ENCODE results near the gene RBL2. TPM values are rescaled to one million over a fixed set of nuclear protein-coding genes. Genes with fewer than 3 reads are reported as not detected.

Gene RBL2
- total RNA-seq, 2 donors from 2014 or later = 75.8 to 127 TPM

DNA sequence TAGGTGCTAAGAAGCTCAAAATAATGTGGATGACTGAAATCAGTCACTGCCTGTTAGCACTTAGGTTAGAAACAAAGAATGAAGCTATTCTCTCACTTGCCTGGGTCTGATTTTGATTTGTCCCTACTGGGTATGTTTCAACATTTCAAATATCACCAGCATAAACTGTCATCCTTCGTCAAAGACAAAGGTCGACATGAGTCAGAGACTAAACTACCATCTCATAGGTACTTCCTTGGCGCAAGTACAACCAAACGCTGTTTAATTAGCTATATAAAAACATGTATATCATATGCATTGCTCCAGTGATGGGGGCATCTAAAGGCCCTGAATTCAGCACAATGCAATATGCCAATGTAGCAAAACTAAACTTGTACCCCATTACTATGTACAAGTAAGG lies 64.7 kb downstream of the RBL2 start:
- peaks cover 5 to 21% of the 10 kb centered on the region in 2 donors for H3K4me1 ChIP-seq (ENCODE audit: control insufficient read depth in 1 of 2, low read depth in 2 of 2)
- no peak overlapping the region for H3K4me3 ChIP-seq
- ATAC-seq (ENCODE audit: insufficient number of reproducible peaks, low FRiP score, low read depth) (no peak), DNase-seq (ENCODE audit: low spot score) (no peak)
- TF ChIP-seq, protein P1, sequence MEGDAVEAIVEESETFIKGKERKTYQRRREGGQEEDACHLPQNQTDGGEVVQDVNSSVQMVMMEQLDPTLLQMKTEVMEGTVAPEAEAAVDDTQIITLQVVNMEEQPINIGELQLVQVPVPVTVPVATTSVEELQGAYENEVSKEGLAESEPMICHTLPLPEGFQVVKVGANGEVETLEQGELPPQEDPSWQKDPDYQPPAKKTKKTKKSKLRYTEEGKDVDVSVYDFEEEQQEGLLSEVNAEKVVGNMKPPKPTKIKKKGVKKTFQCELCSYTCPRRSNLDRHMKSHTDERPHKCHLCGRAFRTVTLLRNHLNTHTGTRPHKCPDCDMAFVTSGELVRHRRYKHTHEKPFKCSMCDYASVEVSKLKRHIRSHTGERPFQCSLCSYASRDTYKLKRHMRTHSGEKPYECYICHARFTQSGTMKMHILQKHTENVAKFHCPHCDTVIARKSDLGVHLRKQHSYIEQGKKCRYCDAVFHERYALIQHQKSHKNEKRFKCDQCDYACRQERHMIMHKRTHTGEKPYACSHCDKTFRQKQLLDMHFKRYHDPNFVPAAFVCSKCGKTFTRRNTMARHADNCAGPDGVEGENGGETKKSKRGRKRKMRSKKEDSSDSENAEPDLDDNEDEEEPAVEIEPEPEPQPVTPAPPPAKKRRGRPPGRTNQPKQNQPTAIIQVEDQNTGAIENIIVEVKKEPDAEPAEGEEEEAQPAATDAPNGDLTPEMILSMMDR (IDR thresholded peaks at IDR 0.05) = no peak
- H3K27me3 ChIP-seq (replicated peaks; ENCODE audit: insufficient read depth) = no peaks in the 10 kb centered on the region
- peaks cover 39% of the 10 kb centered on the region for H3K36me3 ChIP-seq
- no peaks in the 10 kb centered on the region for H3K9me3 ChIP-seq
- no peak overlapping the region for H3K27ac ChIP-seq

DNA sequence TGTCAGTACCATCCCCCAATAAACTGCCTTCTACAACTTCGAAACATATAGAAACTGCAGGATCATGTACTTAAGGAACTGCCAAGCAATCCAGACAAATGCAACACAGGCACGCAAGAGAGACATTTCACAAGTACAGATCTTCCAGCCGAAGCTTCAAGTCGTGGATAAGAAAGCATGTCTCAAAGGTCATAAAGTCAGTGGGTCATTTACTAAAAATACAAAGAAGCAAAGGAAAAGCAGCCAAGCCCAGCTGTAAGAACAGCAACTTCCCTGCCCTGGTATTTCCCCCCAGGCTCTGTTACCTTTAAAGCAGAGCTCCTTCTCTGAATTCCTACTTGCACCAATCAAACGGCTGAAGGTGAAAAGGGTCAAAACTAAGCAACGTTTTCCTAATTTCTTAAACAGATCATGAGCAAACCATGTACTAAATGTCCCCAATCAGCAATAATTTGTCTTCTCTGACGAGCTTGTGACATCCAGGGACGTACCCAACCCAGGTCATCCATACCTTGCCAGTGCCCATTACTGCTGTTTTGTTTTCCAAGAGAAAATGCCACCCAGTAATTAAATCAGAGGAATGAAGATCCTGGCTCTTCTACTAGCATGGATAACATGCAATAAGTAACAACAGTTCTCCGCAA lies 67.1 kb downstream of the RBL2 start:
- H3K27ac ChIP-seq = no peak overlapping the region
- no peaks in the 10 kb centered on the region for H3K27me3 ChIP-seq (replicated peaks; ENCODE audit: insufficient read depth)
- H3K4me1 ChIP-seq (ENCODE audit: control insufficient read depth in 1 of 2, low read depth in 2 of 2) = peaks cover 12 to 36% of the 10 kb centered on the region in 2 donors
- ATAC-seq (ENCODE audit: insufficient number of reproducible peaks, low FRiP score, low read depth) (no peak), DNase-seq (ENCODE audit: low spot score) (no peak)
- peaks cover 19% of the 10 kb centered on the region for H3K36me3 ChIP-seq
- TF ChIP-seq, protein P1 (IDR thresholded peaks at IDR 0.05) = no peak
- H3K4me3 ChIP-seq = peak overlapping the region; percentile 90
- no peaks in the 10 kb centered on the region for H3K9me3 ChIP-seq

DNA sequence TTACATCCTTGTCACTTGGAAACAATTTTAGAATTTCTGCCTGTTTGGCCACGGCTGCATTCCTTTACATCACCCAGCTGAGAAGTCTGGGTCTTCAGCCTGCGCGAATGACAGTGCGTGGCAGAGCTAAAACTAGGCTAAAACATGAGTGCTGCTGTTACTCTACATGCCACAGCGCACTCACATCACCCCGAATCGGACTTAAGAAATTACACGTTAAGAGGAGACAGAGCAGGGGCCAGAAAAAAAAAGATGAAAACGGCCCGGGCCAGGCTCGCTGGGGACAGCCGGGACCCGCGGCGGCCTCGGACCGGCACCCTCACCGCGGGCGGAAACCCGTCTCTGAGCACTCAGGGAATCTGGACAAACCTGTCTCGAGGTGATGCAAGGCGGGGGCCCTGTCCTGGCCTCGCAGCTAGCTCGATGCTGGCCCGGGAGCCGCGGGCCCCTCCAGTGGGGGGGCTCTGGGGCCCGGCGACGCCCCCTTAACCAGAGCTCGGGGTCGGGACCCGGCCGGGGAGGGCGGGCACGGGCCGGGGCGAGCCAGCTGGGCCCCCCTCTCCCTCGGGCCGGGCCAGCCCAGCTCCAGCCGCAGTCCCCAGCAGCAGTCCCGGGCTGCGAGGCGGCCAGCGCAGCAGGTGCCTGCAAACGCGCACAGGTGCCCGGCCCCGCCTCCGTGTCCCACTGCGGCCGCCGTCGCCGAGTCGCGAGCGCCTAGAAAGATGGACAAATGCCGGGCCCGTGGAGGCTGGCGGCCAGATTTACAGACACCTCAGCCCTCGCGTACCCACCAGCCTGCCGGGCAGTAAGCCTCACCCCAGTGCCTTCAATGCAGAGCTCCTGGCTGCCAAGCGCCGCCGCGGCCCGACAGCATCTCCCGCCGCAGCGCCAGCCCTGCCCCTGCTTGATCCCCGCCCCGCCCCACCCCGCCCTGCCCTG lies 68.3 kb downstream of the RBL2 start, which contains the start of gene AKTIP:
AKTIP (minus strand) TSS at position 879 of the 939 bp plus-strand sequence. CDS start 2,950 bp downstream, outside the sequence.
- Histone ChIP-seq H3K9me3 (no peaks in the 10 kb centered on the region), H3K4me1 (ENCODE audit: control insufficient read depth in 1 of 2, low read depth in 2 of 2) (peaks cover 12 to 36% of the 10 kb centered on the region in 2 donors), H3K4me3 (peak within 1 kb of the TSS; percentile 90), H3K27me3 (replicated peaks; ENCODE audit: insufficient read depth) (no peaks in the 10 kb centered on the region), H3K27ac (peak within 1 kb of the TSS; percentile 96 to 97), H3K36me3 (peaks cover 6% of the 10 kb centered on the region)
- ATAC-seq (ENCODE audit: insufficient number of reproducible peaks, low FRiP score, low read depth) = no peak
- no peak for DNase-seq (ENCODE audit: low spot score)
- TF ChIP-seq, protein P1 (IDR thresholded peaks at IDR 0.05) = no peak

DNA sequence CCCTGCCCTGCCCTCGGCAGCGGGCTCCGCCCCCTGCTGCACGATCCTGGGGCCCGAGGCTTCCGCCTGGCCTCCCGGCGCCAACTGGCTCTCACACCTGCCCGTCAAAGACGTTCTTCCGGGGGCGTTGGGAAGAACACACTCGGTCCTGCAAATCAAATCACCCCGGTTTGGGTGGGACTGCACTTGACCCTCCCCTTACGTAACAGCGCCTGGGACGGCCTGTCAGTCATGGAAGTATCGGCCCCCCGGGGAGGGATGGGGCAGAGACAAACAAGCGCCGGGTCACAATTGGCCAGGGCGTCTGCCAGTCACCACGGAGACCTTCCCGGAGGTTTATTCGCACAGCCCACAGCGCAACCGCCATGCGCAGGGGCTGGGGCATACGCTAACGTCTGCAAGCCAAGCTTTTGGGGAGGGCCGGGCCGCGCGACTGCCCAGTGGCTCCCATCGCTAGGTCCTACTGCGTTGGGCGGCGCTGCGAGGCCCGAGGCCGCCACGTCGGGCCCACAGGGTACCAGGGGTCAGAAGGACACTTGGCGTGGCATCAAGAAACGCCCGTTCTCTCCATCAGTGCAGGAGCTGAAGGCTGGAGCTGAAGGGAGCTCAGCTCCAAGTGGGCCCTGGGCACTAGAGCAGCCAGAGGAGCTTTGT lies 69.1 kb downstream of the RBL2 start:
- no peaks in the 10 kb centered on the region for H3K36me3 ChIP-seq
- no peaks in the 10 kb centered on the region for H3K9me3 ChIP-seq
- TF ChIP-seq, protein P1 (IDR thresholded peaks at IDR 0.05) = no peak
- DNase-seq (ENCODE audit: low spot score) (peak; percentile 100), ATAC-seq (ENCODE audit: insufficient number of reproducible peaks, low FRiP score, low read depth) (peak; percentile 96)
- H3K4me1 ChIP-seq (ENCODE audit: control insufficient read depth in 1 of 2, low read depth in 2 of 2) = peaks cover 12 to 36% of the 10 kb centered on the region in 2 donors
- peak overlapping the region; percentile 90 for H3K4me3 ChIP-seq
- H3K27me3 ChIP-seq (replicated peaks; ENCODE audit: insufficient read depth) = no peaks in the 10 kb centered on the region
- peak overlapping the region; percentile 96 to 97 for H3K27ac ChIP-seq
